HG03039 (cell line): Measurements from ENCODE around the gene NAA15.
"Not testable (repeated sequence)": the region's sequence is repeated elsewhere in the genome, so short reads cannot be mapped to it uniquely, and the experiment has no call there.

Experiments
- ATAC-seq: cut with Tn5 transposase; IDR thresholded peaks from one replicate; pipeline ENCODE4 v1.9.1; 2021; ENCODE audit warnings: mild to moderate bottlenecking, moderate library complexity; ENCODE audit not compliant: unreplicated experiment

Gene NAA15

GRCh38 chr4:139443661-139444060, 142.4 kb downstream of the NAA15 start:
- ATAC-seq: no peak

GRCh38 chr4:139444881-139445280, 143.6 kb downstream of the NAA15 start:
- ATAC-seq: not testable (repeated sequence)

GRCh38 chr4:139447078-139447477, 145.8 kb downstream of the NAA15 start:
- ATAC-seq: not testable (repeated sequence)

- ATAC-seq: no peak
Observed at GRCh38 chr4:139450586-139450985, 149.3 kb downstream of the NAA15 start.

GRCh38 chr4:139451997-139452396, 150.7 kb downstream of the NAA15 start:
- no peak for ATAC-seq

DNA sequence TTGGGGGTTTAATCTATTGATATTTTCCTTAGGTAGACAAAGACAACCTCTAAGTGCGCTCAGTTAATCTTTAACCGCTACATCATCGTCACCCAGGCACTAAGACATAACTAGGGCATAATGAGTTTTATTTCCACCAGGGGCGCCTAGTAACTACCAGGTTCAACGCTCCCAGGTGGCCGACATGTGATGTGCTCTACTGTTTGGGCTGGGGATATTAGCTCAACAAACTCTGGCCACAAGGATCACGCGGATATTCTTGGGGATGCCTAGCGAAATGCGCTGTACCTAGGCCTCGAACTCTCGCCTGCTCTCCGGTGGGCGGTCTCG, 151.7 kb downstream of the NAA15 start:
- ATAC-seq: peak; percentile 33

- ATAC-seq: peak; percentile 89
Observed at GRCh38 chr4:139453371-139454110, 152.2 kb downstream of the NAA15 start.

GRCh38 chr4:139454111-139455045, 153.1 kb downstream of the NAA15 start, which contains the start of gene RAB33B:
Gene RAB33B (plus strand): TSS chr4:139454121. CDS start chr4:139454196, 75 bp downstream.
- peak; percentile 0 for ATAC-seq

DNA sequence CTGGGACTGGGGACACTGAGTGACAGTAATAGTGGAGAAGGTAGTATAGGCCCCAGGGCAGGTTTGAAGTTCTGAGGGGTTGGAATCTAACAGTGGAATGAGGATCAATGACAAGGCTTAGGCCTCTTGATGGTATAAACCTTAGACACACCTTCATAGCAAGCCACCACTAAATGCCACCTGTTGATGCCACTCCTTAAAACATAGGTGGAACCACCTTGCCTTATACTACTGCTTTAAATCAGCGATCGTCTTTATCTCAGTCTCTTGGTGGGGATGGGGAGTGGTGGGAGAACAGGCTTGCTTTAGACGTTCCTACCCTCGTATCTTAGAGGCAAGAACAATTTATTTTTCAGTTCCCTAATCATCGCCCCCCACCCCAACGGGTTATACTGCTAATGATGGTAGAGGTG, 153.8 kb downstream of the NAA15 start:
- ATAC-seq: no peak

DNA sequence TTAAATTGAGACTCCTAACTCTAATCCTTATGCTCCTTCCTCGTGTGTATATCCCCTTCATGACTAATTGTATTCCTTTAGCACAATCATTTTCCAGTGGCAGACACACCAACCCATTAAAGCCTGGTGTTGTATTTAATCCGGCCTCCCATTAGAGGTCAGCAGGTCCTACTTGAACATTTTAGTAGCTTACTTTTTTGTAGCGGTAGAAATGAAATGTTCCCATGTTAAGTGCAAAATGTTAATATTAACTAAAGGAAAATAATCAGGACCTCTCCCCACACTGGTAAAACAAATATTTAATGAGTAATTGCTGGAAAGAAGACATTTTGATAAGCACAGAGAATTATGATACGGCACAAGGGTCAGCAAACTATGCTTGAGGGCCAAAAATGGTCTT, 156.0 kb downstream of the NAA15 start:
- ATAC-seq: no peak

DNA sequence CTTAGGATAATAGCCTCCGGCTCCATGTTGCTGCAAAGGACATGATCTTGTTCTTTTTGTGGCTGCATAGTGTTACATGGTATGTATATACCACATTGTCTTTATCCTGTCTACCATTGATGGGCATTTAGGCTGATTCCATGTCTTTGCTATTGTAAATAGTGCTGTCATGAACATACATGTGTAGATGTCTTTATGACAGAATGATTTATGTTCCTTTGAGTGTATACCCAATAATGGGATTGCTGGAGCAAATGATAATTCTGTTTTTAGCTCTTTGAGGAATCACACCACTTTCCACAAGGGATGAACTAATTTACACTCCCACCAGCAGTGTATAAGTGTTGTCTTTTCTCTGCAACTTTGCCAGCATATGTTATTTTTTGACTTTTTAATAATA, 157.2 kb downstream of the NAA15 start:
- no peak for ATAC-seq

GRCh38 chr4:139458999-139459398, 157.7 kb downstream of the NAA15 start:
- ATAC-seq: no peak

DNA sequence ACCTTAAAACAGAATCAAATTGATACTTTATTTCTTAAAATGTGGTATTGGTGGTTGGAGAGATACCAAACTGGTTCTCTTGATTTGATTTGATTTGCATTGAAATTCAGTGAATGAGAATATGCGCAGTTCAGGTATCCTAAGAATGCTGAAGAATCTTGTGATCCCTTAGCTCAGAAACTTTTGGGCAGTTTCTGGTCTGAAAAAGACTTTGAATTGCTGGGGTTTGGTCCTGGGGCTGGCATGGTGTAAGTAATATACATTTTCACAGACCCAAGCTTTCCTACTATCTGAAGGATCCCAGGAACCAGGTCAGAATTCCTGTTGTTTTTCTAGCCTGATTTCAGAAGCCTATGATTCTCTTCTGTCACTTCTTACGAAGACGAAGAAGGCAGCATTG, 159.3 kb downstream of the NAA15 start:
- ATAC-seq: no peak

- ATAC-seq: no peak
Observed at GRCh38 chr4:139461022-139461628, 159.8 kb downstream of the NAA15 start.

- ATAC-seq: not testable (repeated sequence)
Observed at GRCh38 chr4:139464512-139464911, 163.2 kb downstream of the NAA15 start.

DNA sequence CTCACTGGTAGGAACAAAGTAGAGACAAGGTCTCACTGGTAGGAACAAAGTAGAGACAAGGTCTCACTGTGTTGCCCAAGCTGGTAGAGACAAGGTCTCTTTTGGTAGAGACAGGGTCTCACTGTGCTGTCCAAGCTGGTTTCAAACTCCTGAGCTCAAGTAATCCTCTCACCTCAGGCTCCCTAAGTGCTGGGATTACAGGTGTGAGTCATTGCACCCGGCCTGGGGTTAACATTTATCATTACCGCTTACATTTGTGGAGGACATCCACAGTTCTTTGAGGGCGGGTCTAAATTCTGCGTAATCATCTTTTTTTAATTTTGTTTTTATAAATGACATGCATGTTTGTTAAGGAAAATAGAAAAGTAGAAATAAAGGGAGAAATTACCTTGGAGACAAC, 164.6 kb downstream of the NAA15 start:
- no peak for ATAC-seq

- ATAC-seq: not testable (repeated sequence)
Observed at GRCh38 chr4:139468756-139469155, 167.5 kb downstream of the NAA15 start.

DNA sequence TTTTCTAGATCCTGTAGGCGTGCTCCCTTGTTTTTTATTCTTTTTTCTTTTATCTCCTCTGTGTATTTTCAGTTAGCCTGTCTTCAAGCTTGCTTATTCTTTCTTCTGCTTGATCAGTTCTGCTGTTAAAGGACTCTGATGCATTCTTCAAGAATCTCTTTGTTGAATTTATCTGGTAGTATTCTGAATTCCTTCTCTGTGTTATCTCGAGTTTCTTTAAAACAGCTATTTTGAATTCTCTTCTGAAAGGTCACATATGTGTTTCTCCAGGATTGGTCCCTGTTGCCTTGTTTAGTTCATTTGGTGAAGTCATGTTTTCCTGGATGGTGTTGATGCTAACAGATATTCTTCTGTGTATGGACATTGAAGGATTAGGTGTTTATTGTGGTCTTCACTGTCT, 167.9 kb downstream of the NAA15 start:
- ATAC-seq: no peak
